CD14-positive monocyte (primary cell): ENCODE data around the gene CD40LG. TPM values are rescaled to one million over a fixed set of nuclear protein-coding genes. Genes with fewer than 3 reads are reported as not detected.

ENCODE experiments used
- DNase-seq, 3 donors: peaks; one replicate each; pipeline ENCODE4 v3.0.0-alpha.2; 2011 to 2022
- H2AFZ ChIP-seq: 2 replicates; pipeline ENCODE4 v1.6.0; 2012; ENCODE audit warnings: mild to moderate bottlenecking, low read depth, low read length, inconsistent platforms; ENCODE audit not compliant: insufficient read depth, poor library complexity, severe bottlenecking
- H3K27ac ChIP-seq, 2 donors: 1 replicate in 1 of 2; 2 replicates in 1 of 2; pipeline ENCODE4 v1.5.1; 2012 to 2013; ENCODE audit warnings: low read length in 2 of 2, control low read depth in 1 of 2, inconsistent platforms in 1 of 2, low read depth in 1 of 2, mild to moderate bottlenecking in 1 of 2
- H3K27me3 ChIP-seq, 2 donors: one replicate each; pipeline versions ENCODE4 v1.6.0 to v1.6.1; 2011 to 2013; ENCODE audit warnings: low read length in 2 of 2; ENCODE audit not compliant: control insufficient read depth in 2 of 2, insufficient read depth in 2 of 2
- H3K36me3 ChIP-seq, 2 donors: replicated peaks in 1 of 2; 1 replicate in 1 of 2; 2 replicates in 1 of 2; pipeline versions ENCODE4 v1.5.1 to v1.6.1; 2012 to 2013; ENCODE audit warnings: low read length in 2 of 2, control low read depth in 1 of 2, inconsistent platforms in 1 of 2, mild to moderate bottlenecking in 1 of 2; ENCODE audit not compliant: insufficient read depth in 2 of 2, control insufficient read depth in 1 of 2
- H3K4me1 ChIP-seq, 2 donors: 1 replicate in 1 of 2; 2 replicates in 1 of 2; pipeline versions ENCODE4 v1.5.1 to v1.6.1; 2012 to 2013; ENCODE audit warnings: low read length in 2 of 2, control low read depth in 1 of 2, inconsistent platforms in 1 of 2, mild to moderate bottlenecking in 1 of 2, moderate library complexity in 1 of 2; ENCODE audit not compliant: insufficient read depth in 2 of 2, control insufficient read depth in 1 of 2
- H3K4me2 ChIP-seq: replicated peaks from 2 replicates; pipeline ENCODE3; 2012; ENCODE audit warnings: low read length, moderate library complexity, mild to moderate bottlenecking; ENCODE audit not compliant: poor library complexity, severe bottlenecking; ENCODE audit errors: extremely low read depth
- H3K4me3 ChIP-seq, 3 experiments: fragments of 200-600 bp in 1 of 3; sonication (generic) in 1 of 3; replicated peaks in 1 of 3; 1 replicate in 2 of 3; 2 replicates in 1 of 3; pipeline ENCODE4 v1.5.1; 2011 to 2013; ENCODE audit warnings: low read length in 3 of 3, mild to moderate bottlenecking in 3 of 3, control low read depth in 2 of 3, low read depth in 2 of 3, inconsistent platforms in 1 of 3, moderate library complexity in 1 of 3
- H3K79me2 ChIP-seq: 2 replicates; pipeline ENCODE4 v1.6.0; 2012; ENCODE audit warnings: mild to moderate bottlenecking, control low read depth, inconsistent platforms, low read length, moderate library complexity; ENCODE audit not compliant: insufficient read depth
- H3K9ac ChIP-seq: 2 replicates; pipeline ENCODE4 v1.6.0; 2017; ENCODE audit warnings: low read length, mild to moderate bottlenecking; ENCODE audit not compliant: insufficient read depth, poor library complexity, severe bottlenecking
- H3K9me3 ChIP-seq, 2 donors: replicated peaks in 1 of 2; 1 replicate in 1 of 2; 2 replicates in 1 of 2; pipeline versions ENCODE4 v1.5.1 to v1.6.1; 2012 to 2013; ENCODE audit warnings: low read length in 2 of 2, control low read depth in 1 of 2; ENCODE audit not compliant: control insufficient read depth in 1 of 2, insufficient read depth in 1 of 2
- H4K20me1 ChIP-seq: 2 replicates; pipeline ENCODE4 v1.6.0; 2012; ENCODE audit warnings: mild to moderate bottlenecking, low read length, control low read depth, moderate library complexity; ENCODE audit not compliant: insufficient read depth
- H3K27ac Mint-ChIP-seq, 7 donors: one replicate each; pipeline ENCODE4 v1.8.0; 2020; ENCODE audit warnings: mild to moderate bottlenecking in 7 of 7, mixed read lengths in 7 of 7, moderate library complexity in 6 of 7, inconsistent platforms in 2 of 7
- H3K27me3 Mint-ChIP-seq, 3 donors: one replicate each; pipeline ENCODE4 v1.8.0; 2021 to 2022; ENCODE audit warnings: low read depth in 3 of 3, mild to moderate bottlenecking in 3 of 3, mixed read lengths in 3 of 3, moderate library complexity in 3 of 3, inconsistent platforms in 1 of 3
- H3K36me3 Mint-ChIP-seq, 2 donors: one replicate each; pipeline ENCODE4 v1.8.0; 2020; ENCODE audit warnings: mixed read lengths in 2 of 2, inconsistent platforms in 1 of 2, mild to moderate bottlenecking in 1 of 2
- H3K4me1 Mint-ChIP-seq: one replicate; pipeline ENCODE4 v1.8.0; 2020; ENCODE audit warnings: mild to moderate bottlenecking, mixed read lengths
- H3K4me3 Mint-ChIP-seq, 2 donors: one replicate each; pipeline ENCODE4 v1.8.0; 2020; ENCODE audit warnings: mild to moderate bottlenecking in 2 of 2, mixed read lengths in 2 of 2, moderate library complexity in 1 of 2
- H3K9me3 Mint-ChIP-seq, 7 donors: one replicate each; pipeline ENCODE4 v1.8.0; 2020 to 2022; ENCODE audit warnings: mixed read lengths in 7 of 7, mild to moderate bottlenecking in 6 of 7, moderate library complexity in 6 of 7, inconsistent platforms in 2 of 7
- CTCF ChIP-seq: fragments of 200-600 bp; IDR thresholded peaks from one replicate; pipeline ENCODE4 v1.8.0; 2022; ENCODE audit warnings: antibody characterized with exemption, mild to moderate bottlenecking
- WGBS: methylation state at CpG from one replicate; pipeline ENCODE4 v1.1.5; 2013; ENCODE audit warnings: missing lambda C conversion rate; ENCODE audit not compliant: insufficient coverage; 5-methylcytosine and 5-hydroxymethylcytosine counted together
- intact Hi-C, 2 donors: fragments of 100-400 bp; cut with micrococcal nuclease; formaldehyde crosslinking; loops; one replicate each; pipeline versions ENCODE4 v1.15.0 to v1.15.1; 2023
- polyA plus RNA-seq, 3 donors: library from polyadenylated mRNA; depleted of rRNA in 1 of 3; unstranded in 2 of 3; stranded (reverse) in 1 of 3; fragments of 300-500 nt in 2 of 3; fragments of >200 nt in 1 of 3; fragmentation: Illumina TruSeq in 2 of 3; gene quantifications; 1 replicate in 2 of 3; 2 replicates in 1 of 3; pipeline ENCODE4 v1.2.3, GENCODE V29; 2012 to 2021

CD40LG gene
- polyA plus RNA-seq, 3 donors: 0.09 TPM; not detected in 2

- H3K4me3 ChIP-seq: no peak overlapping the region
- no peak overlapping the region for H3K27ac ChIP-seq
- no peaks in the 10 kb centered on the region for H4K20me1 ChIP-seq
- H3K9me3 ChIP-seq: no peaks in the 10 kb centered on the region
- H3K36me3 ChIP-seq: peaks cover 9 to 21% of the 10 kb centered on the region in 2 donors
- no peak overlapping the region for H3K4me2 ChIP-seq
- no peak overlapping the region for H2AFZ ChIP-seq
- Mint-ChIP-seq H3K4me1 (peaks cover 9% of the 10 kb centered on the region), H3K4me3 (no peak overlapping the region), H3K36me3 (peaks cover 10 to 23% of the 10 kb centered on the region in 2 donors), H3K9me3 (no peaks in the 10 kb centered on the region), H3K27ac (peak overlapping the region in 2 of 7 donors; percentile 27 to 48), H3K27me3 (no peaks in the 10 kb centered on the region)
- H3K27me3 ChIP-seq: no peaks in the 10 kb centered on the region
- no peak for TF ChIP-seq CTCF
- no peak for DNase-seq
- 100% methylated on average over 1 of the region's 1 CpG for WGBS
- H3K9ac ChIP-seq: no peak overlapping the region
- H3K79me2 ChIP-seq: no peaks in the 10 kb centered on the region
- H3K4me1 ChIP-seq: peaks cover 13 to 15% of the 10 kb centered on the region in 2 donors
- intact Hi-C loops: no loop called here
Observed at GRCh38 chrX:136660896-136661295, 12.9 kb downstream of the CD40LG start.

GRCh38 chrX:136662104-136662503 is 14.1 kb downstream of the CD40LG start:
- H3K27me3 ChIP-seq: no peaks in the 10 kb centered on the region
- no peak overlapping the region for H3K27ac Mint-ChIP-seq

More at GRCh38 chrX:136662104-136662503, 14.1 kb downstream of the CD40LG start:
- Histone ChIP-seq H3K79me2 (no peaks in the 10 kb centered on the region), H3K9me3 (no peaks in the 10 kb centered on the region), H3K4me3 (no peak overlapping the region), H2AFZ (no peak overlapping the region), H4K20me1 (no peaks in the 10 kb centered on the region), H3K27ac (no peak overlapping the region), H3K36me3 (peaks cover 14 to 28% of the 10 kb centered on the region in 2 donors), H3K4me2 (no peak overlapping the region), H3K4me1 (peaks cover 18 to 24% of the 10 kb centered on the region in 2 donors), H3K9ac (no peak overlapping the region)
- H3K36me3 Mint-ChIP-seq: peaks cover 9 to 26% of the 10 kb centered on the region in 2 donors
- intact Hi-C loops: no loop called here
- WGBS: no CpG with 5 or more reads among the region's 2 CpGs
- H3K9me3 Mint-ChIP-seq: no peaks in the 10 kb centered on the region
- no peak overlapping the region for H3K4me3 Mint-ChIP-seq
- no peaks in the 10 kb centered on the region for H3K27me3 Mint-ChIP-seq
- no peak for DNase-seq
- no peak for TF ChIP-seq CTCF
- H3K4me1 Mint-ChIP-seq: peaks cover 19% of the 10 kb centered on the region
